Coronary artery (tissue), 2 donors: ENCODE results near the gene PTPRR.
"Not testable (repeated sequence)": the region's sequence is repeated elsewhere in the genome, so short reads cannot be mapped to it uniquely, and the experiment has no call there.

Source experiments
- DNase-seq: peaks from one replicate; pipeline ENCODE4 v3.0.0-alpha.2; 2017; ENCODE audit warnings: low spot score
- H3K27ac ChIP-seq, 2 donors: fragments of 200-600 bp; sonication (generic); one replicate each; pipeline ENCODE4 v1.5.1; 2016 to 2019
- H3K4me3 ChIP-seq: fragments of 200-600 bp; sonication (generic); 2 replicates; pipeline ENCODE4 v1.5.1; 2016; ENCODE audit warnings: mild to moderate bottlenecking, moderate library complexity
- CTCF ChIP-seq: fragments of 200-600 bp; sonication (generic); IDR thresholded peaks from one replicate; pipeline ENCODE4 v1.5.1; 2019; ENCODE audit warnings: antibody characterized with exemption

The PTPRR gene

GRCh38 chr12:70741256-70741655 is 179.3 kb downstream of the PTPRR start:
- Histone ChIP-seq H3K4me3 (no peak overlapping the region), H3K27ac (no peak overlapping the region)
- no peak for TF ChIP-seq CTCF
- no peak for DNase-seq

GRCh38 chr12:70739756-70740155 is 180.8 kb downstream of the PTPRR start:
- no peak overlapping the region for H3K27ac ChIP-seq
- no peak overlapping the region for H3K4me3 ChIP-seq
- TF ChIP-seq CTCF = no peak
- DNase-seq = no peak

GRCh38 chr12:70736351-70737133 is 184.0 kb downstream of the PTPRR start:
- H3K27ac ChIP-seq = no peak overlapping the region

GRCh38 chr12:70735197-70735596 is 185.3 kb downstream of the PTPRR start:
- DNase-seq, H3K4me3 ChIP-seq, H3K27ac ChIP-seq: not testable (repeated sequence)

More at GRCh38 chr12:70736351-70737133, 184.0 kb downstream of the PTPRR start:
- no peak for DNase-seq
- no peak overlapping the region for H3K4me3 ChIP-seq
- TF ChIP-seq CTCF = no peak

GRCh38 chr12:70733385-70733784 is 187.2 kb downstream of the PTPRR start:
- Histone ChIP-seq H3K4me3 (no peak overlapping the region), H3K27ac (no peak overlapping the region)
- TF ChIP-seq CTCF = peak; percentile 51
- DNase-seq = no peak

- Histone ChIP-seq H3K4me3 (no peak overlapping the region), H3K27ac (no peak overlapping the region)
- no peak for TF ChIP-seq CTCF
- no peak for DNase-seq
These were observed 188.3 kb downstream of the PTPRR start for GRCh38 chr12:70732287-70732686.

GRCh38 chr12:70730675-70731180 is 189.8 kb downstream of the PTPRR start:
- no peak for TF ChIP-seq CTCF
- H3K27ac ChIP-seq = no peak overlapping the region
- DNase-seq = no peak
- H3K4me3 ChIP-seq = no peak overlapping the region
